ENCODE data around the gene ZBED5.

Gene ZBED5

GRCh38 chr11:10806206-10806605, 51.6 kb downstream of the ZBED5 start:
- no peak overlapping the region for H3K4me3 ChIP-seq (ENCODE audit: low read length)
- no peak for DNase-seq (ENCODE audit: low read depth, low spot score)

GRCh38 chr11:10805741-10806140, 52.1 kb downstream of the ZBED5 start:
- no peak overlapping the region for H3K4me3 ChIP-seq (ENCODE audit: low read length)
- DNase-seq (ENCODE audit: low read depth, low spot score) = no peak

- DNase-seq (ENCODE audit: low read depth, low spot score) = no peak
- no peak overlapping the region for H3K4me3 ChIP-seq (ENCODE audit: low read length)
These were observed 54.2 kb downstream of the ZBED5 start for GRCh38 chr11:10803676-10804075.

Measured in Jurkat, Clone E6-1 (cell line).